Brain microvascular endothelial cell (primary cell): ENCODE measurements around the gene RNF166.

Experiments
- DNase-seq: peaks from one replicate; pipeline ENCODE4 v3.0.0-alpha.2; 2020
- H3K27ac ChIP-seq: fragments of 250-450 bp; sonication (Bioruptor Pico); 2 replicates; pipeline ENCODE4 v1.5.1; 2020; ENCODE audit warnings: mild to moderate bottlenecking, moderate library complexity
- H3K27me3 ChIP-seq: fragments of 250-450 bp; sonication (Bioruptor Pico); replicated peaks from 2 replicates; pipeline ENCODE4 v1.5.1; 2020; ENCODE audit warnings: mild to moderate bottlenecking
- H3K36me3 ChIP-seq: fragments of 250-450 bp; sonication (Bioruptor Pico); replicated peaks from 2 replicates; pipeline ENCODE4 v1.5.1; 2020; ENCODE audit warnings: mild to moderate bottlenecking
- H3K4me3 ChIP-seq: 2 replicates; pipeline ENCODE4 v1.5.1; 2011; ENCODE audit warnings: low read depth, mild to moderate bottlenecking, control low read depth, low read length, moderate library complexity
- in situ Hi-C: cut with HindIII; loops from 2 replicates; pipeline ENCODE4 v1.10.0; 2017; ENCODE audit warnings: low sequenced_read_pairs, low pct_ligation_motif_present
- TF ChIP-seq, protein P1 (sequence below): IDR thresholded peaks from 2 replicates; pipeline ENCODE4 v1.5.1; 2011; ENCODE audit warnings: low read depth, mild to moderate bottlenecking, moderate library complexity, low read length, control low read depth, inconsistent platforms; ENCODE audit errors: missing control alignments

Gene RNF166

DNA sequence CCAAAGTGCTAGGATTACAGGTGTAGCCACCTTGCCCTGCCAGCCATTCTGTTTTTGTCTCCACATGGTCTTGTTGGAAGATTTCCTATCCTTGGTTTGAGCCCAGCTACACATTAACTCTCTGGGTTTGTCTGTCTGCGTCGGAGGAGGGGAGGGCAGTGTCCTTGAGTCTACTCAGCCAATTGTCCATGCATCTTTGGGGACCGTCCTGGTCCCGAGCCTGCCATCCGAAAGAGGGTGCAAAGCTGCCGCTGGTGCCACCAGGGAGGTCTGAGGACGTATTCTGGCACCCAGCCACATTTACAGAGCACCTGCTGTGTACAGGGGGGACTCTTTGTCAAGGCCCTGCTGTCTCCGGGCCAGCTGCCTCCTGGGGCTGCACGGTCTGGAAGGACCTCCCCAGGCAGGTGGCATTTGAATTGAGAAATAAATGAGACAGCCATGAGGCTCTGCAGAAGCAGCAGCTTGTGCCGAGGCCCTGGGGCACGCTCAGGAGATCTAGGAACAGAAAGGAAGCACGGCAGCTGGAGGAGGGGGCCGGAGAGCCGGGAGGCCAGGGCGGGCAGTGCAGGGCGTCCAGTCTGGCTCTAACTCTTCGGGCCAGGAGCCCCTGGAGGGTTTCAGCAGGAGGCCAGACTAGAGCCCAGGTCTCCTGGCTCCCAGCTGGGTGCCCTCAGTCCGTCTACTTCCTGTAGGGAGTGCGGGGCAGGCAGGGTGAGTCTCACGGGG, 56.8 kb downstream of the RNF166 start:
- TF ChIP-seq, protein P1, sequence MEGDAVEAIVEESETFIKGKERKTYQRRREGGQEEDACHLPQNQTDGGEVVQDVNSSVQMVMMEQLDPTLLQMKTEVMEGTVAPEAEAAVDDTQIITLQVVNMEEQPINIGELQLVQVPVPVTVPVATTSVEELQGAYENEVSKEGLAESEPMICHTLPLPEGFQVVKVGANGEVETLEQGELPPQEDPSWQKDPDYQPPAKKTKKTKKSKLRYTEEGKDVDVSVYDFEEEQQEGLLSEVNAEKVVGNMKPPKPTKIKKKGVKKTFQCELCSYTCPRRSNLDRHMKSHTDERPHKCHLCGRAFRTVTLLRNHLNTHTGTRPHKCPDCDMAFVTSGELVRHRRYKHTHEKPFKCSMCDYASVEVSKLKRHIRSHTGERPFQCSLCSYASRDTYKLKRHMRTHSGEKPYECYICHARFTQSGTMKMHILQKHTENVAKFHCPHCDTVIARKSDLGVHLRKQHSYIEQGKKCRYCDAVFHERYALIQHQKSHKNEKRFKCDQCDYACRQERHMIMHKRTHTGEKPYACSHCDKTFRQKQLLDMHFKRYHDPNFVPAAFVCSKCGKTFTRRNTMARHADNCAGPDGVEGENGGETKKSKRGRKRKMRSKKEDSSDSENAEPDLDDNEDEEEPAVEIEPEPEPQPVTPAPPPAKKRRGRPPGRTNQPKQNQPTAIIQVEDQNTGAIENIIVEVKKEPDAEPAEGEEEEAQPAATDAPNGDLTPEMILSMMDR, result no peak
- Histone ChIP-seq H3K4me3 (peak overlapping the region; percentile 81), H3K27me3 (no peaks in the 10 kb centered on the region), H3K27ac (peak overlapping the region; percentile 88), H3K36me3 (peaks cover 28% of the 10 kb centered on the region)
- no peak for DNase-seq
- in situ Hi-C loops, result no loop called here

DNA sequence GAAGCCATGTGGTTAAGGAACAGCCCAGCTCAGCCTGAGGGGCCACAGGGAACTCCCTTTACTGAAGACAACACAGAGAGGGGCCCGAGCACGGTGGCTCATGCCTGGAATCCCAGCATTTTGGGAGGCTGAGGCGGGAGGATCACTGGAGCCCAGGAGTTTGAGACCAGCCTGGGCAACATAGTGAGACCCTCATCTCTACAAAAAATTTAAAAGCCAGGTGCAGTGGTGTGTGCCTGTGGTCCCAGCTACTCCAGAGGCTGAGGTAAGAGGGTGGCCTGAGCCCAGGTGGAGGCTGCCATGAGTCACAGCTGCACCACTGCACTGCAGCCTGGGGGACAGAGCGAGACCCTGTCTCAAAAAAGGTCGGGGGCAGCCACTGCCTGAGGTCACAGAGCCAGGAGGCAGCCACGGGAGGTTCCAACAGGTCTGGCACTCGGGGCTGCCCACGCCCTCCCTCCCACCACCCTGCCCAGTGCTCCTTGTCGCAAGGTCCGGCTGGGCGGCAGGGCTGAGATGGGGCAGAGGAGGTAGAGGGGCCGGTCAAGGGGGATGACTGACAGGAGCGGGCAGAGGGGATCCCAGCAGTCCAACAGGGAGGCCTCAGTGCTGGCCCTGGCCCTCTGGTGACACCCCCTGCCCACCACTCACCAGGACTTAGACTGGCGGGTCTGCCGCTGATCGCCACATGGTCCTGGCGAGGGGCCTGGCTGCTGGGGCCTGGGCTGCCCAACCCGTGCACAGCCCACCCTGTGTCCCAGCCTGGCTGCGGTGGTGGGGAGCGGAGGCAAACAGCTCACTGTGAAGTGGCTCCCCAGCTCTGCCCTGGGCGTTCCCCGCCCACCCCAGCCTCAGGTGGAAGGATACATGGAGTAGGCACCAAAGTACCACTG, 58.8 kb downstream of the RNF166 start:
- TF ChIP-seq, protein P1, result no peak
- H3K27ac ChIP-seq, result no peak overlapping the region
- H3K36me3 ChIP-seq, result peaks cover 16% of the 10 kb centered on the region
- in situ Hi-C loops, result no loop called here
- H3K27me3 ChIP-seq, result no peaks in the 10 kb centered on the region
- no peak overlapping the region for H3K4me3 ChIP-seq
- no peak for DNase-seq
